Testis (tissue), 2 donors: ENCODE results near the gene CACNA1C.

Experiments used
- CTCF ChIP-seq, 3 experiments: fragments of 450-650 bp in 2 of 3; fragments of 200-600 bp in 1 of 3; sonication (generic) in 1 of 3; IDR thresholded peaks; one replicate each; pipeline ENCODE4 v1.5.1; 2016 to 2019; ENCODE audit warnings: antibody characterized with exemption in 3 of 3, mild to moderate bottlenecking in 2 of 3, moderate library complexity in 1 of 3
- POLR2A ChIP-seq: fragments of 450-650 bp; IDR thresholded peaks from one replicate; pipeline ENCODE4 v1.6.1; 2017; ENCODE audit warnings: antibody characterized with exemption, mild to moderate bottlenecking, moderate library complexity

- TF ChIP-seq CTCF (IDR thresholded peaks at IDR 0.05) (no peak), POLR2A (no peak)
These were observed 498.7 kb downstream of the CACNA1C start for GRCh38 chr12:2551412-2551900.
